PFSK-1 (cell line): Measurements from ENCODE around the gene USHBP1.

Experiments
- POLR2AphosphoS5 ChIP-seq: IDR thresholded peaks from 2 replicates; pipeline ENCODE4 v1.6.1; 2012; ENCODE audit warnings: low read depth, mild to moderate bottlenecking, control low read depth, low read length, moderate library complexity
- SIN3A ChIP-seq: IDR thresholded peaks from 2 replicates; pipeline ENCODE4 v1.6.1; 2012; ENCODE audit warnings: mild to moderate bottlenecking, low read length, moderate library complexity, borderline replicate concordance; ENCODE audit not compliant: insufficient read depth
- TF ChIP-seq, protein P1 (sequence below), 2 experiments: IDR thresholded peaks; 2 replicates each; pipeline versions ENCODE4 v1.6.1 to v1.8.0; 2011 to 2012; ENCODE audit warnings: low read depth in 2 of 2, low read length in 2 of 2, control low read depth in 1 of 2, inconsistent platforms in 1 of 2, mild to moderate bottlenecking in 1 of 2, moderate library complexity in 1 of 2; ENCODE audit not compliant: insufficient read depth in 1 of 2

DNA sequence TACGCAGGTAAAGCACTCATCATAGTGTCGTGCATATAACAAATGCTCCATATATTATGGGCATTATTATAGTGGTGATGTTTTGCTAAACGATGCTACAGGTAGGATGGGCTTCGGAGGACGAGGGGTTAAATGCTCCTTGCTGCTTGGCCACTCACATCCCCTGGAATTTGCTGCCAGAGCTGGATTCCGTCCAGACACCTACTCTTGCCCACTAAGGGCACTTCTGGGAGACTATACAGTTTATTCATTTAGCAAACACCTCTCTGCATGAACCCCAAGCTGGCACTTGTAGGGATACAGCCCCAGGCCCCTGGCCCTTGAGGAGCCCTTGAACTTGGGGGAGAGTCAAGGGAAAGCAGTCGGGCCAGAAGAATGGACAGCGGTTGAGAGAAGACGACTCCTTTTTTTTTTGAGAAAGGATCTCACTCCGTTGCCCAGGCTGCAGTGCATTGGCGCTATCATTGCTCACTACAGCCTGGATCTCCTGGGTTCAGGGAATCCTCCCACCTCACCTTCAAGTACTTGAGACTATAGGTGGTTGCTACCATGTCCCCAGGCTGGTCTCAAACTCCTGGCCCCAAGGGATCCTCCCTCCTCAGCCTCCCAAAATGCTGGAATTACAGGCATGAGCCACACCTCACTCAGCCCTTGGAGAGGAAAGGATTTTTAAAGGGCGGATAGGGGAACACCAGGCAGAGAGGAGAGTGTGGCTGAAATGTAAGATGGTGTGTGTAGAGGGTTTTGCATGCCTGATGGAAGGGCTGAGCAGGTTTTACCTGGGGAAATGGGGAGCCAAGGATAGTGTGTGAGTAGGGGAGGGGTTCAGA lies 40.1 kb upstream of the USHBP1 start:
- TF ChIP-seq, protein P1, sequence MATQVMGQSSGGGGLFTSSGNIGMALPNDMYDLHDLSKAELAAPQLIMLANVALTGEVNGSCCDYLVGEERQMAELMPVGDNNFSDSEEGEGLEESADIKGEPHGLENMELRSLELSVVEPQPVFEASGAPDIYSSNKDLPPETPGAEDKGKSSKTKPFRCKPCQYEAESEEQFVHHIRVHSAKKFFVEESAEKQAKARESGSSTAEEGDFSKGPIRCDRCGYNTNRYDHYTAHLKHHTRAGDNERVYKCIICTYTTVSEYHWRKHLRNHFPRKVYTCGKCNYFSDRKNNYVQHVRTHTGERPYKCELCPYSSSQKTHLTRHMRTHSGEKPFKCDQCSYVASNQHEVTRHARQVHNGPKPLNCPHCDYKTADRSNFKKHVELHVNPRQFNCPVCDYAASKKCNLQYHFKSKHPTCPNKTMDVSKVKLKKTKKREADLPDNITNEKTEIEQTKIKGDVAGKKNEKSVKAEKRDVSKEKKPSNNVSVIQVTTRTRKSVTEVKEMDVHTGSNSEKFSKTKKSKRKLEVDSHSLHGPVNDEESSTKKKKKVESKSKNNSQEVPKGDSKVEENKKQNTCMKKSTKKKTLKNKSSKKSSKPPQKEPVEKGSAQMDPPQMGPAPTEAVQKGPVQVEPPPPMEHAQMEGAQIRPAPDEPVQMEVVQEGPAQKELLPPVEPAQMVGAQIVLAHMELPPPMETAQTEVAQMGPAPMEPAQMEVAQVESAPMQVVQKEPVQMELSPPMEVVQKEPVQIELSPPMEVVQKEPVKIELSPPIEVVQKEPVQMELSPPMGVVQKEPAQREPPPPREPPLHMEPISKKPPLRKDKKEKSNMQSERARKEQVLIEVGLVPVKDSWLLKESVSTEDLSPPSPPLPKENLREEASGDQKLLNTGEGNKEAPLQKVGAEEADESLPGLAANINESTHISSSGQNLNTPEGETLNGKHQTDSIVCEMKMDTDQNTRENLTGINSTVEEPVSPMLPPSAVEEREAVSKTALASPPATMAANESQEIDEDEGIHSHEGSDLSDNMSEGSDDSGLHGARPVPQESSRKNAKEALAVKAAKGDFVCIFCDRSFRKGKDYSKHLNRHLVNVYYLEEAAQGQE (IDR thresholded peaks at IDR 0.05; ENCODE audit: insufficient read depth in 1 of 2, low read depth in 2 of 2, low read length in 2 of 2), result no peak
- TF ChIP-seq POLR2AphosphoS5 (no peak), SIN3A (no peak)
